ENCODE data around the gene FMR1. TPM values are rescaled to one million over a fixed set of nuclear protein-coding genes. Genes with fewer than 3 reads are reported as not detected.

FMR1 gene
- total RNA-seq, 1 experiment from 2014 or later, result 36.0 TPM

- Histone ChIP-seq H3K27ac (no peak overlapping the region), H3K36me3 (no peaks in the 10 kb centered on the region), H3K9me3 (replicated peaks) (no peaks in the 10 kb centered on the region), H3K27me3 (replicated peaks) (no peaks in the 10 kb centered on the region), H3K4me3 (no peak overlapping the region), H3K4me1 (replicated peaks) (no peaks in the 10 kb centered on the region)
- no peak for DNase-seq (ENCODE audit: low read depth in 1 of 2, low spot score in 2 of 2)
Observed at GRCh38 chrX:147901461-147902126, 10.1 kb upstream of the FMR1 start.

- Histone ChIP-seq H3K4me1 (replicated peaks) (no peaks in the 10 kb centered on the region), H3K27ac (no peak overlapping the region), H3K9me3 (replicated peaks) (no peaks in the 10 kb centered on the region), H3K4me3 (no peak overlapping the region), H3K27me3 (replicated peaks) (no peaks in the 10 kb centered on the region), H3K36me3 (no peaks in the 10 kb centered on the region)
- no peak for DNase-seq (ENCODE audit: low read depth in 1 of 2, low spot score in 2 of 2)
Observed at GRCh38 chrX:147902270-147902669, 9.4 kb upstream of the FMR1 start.

- peaks cover 6% of the 10 kb centered on the region; the same call in 1 of the 2 replicates for H3K4me1 ChIP-seq (replicated peaks)
- no peak overlapping the region for H3K27ac ChIP-seq
- no peak for DNase-seq (ENCODE audit: low read depth in 1 of 2, low spot score in 2 of 2)
- H3K4me3 ChIP-seq, result no peak overlapping the region
- H3K9me3 ChIP-seq (replicated peaks), result no peaks in the 10 kb centered on the region
- no peaks in the 10 kb centered on the region for H3K27me3 ChIP-seq (replicated peaks)
- H3K36me3 ChIP-seq, result peaks cover 5% of the 10 kb centered on the region; the same call in 1 of the 2 replicates
Observed at GRCh38 chrX:147908106-147908505, 3.6 kb upstream of the FMR1 start.

GRCh38 chrX:147910607-147911006 is 1.1 kb upstream of the FMR1 start:
- H3K9me3 ChIP-seq (replicated peaks), result no peaks in the 10 kb centered on the region
- peaks cover 5% of the 10 kb centered on the region; the same call in 1 of the 2 replicates for H3K36me3 ChIP-seq
- H3K4me3 ChIP-seq, result no peak overlapping the region
- no peak overlapping the region for H3K27ac ChIP-seq
- no peak for DNase-seq (ENCODE audit: low read depth in 1 of 2, low spot score in 2 of 2)
- H3K27me3 ChIP-seq (replicated peaks), result no peaks in the 10 kb centered on the region
- H3K4me1 ChIP-seq (replicated peaks), result peaks cover 9% of the 10 kb centered on the region

GRCh38 chrX:147912093-147912801 is 528 bp downstream of the FMR1 start:
- H3K9me3 ChIP-seq (replicated peaks), result no peaks in the 10 kb centered on the region
- peak overlapping the region; percentile 75 for H3K27ac ChIP-seq
- peak; percentile 38 to 60 for DNase-seq (ENCODE audit: low read depth in 1 of 2, low spot score in 2 of 2)
- peak overlapping the region; percentile 76 for H3K4me3 ChIP-seq
- H3K4me1 ChIP-seq (replicated peaks), result peaks cover 9% of the 10 kb centered on the region
- H3K36me3 ChIP-seq, result peaks cover 5% of the 10 kb centered on the region; the same call in 1 of the 2 replicates
- no peaks in the 10 kb centered on the region for H3K27me3 ChIP-seq (replicated peaks)

GRCh38 chrX:147913570-147913969 is 1.9 kb downstream of the FMR1 start:
- Histone ChIP-seq H3K27me3 (replicated peaks) (no peaks in the 10 kb centered on the region), H3K4me3 (peak overlapping the region; percentile 76), H3K36me3 (peaks cover 5% of the 10 kb centered on the region; the same call in 1 of the 2 replicates), H3K9me3 (replicated peaks) (no peaks in the 10 kb centered on the region), H3K27ac (no peak overlapping the region), H3K4me1 (replicated peaks) (peaks cover 9% of the 10 kb centered on the region)
- no peak for DNase-seq (ENCODE audit: low read depth in 1 of 2, low spot score in 2 of 2)

GRCh38 chrX:147914591-147914990 is 2.9 kb downstream of the FMR1 start:
- no peaks in the 10 kb centered on the region for H3K27me3 ChIP-seq (replicated peaks)
- no peak overlapping the region for H3K27ac ChIP-seq
- H3K4me1 ChIP-seq (replicated peaks), result peaks cover 9% of the 10 kb centered on the region
- DNase-seq (ENCODE audit: low read depth in 1 of 2, low spot score in 2 of 2), result no peak
- H3K9me3 ChIP-seq (replicated peaks), result no peaks in the 10 kb centered on the region
- H3K4me3 ChIP-seq, result no peak overlapping the region
- H3K36me3 ChIP-seq, result peaks cover 5% of the 10 kb centered on the region; the same call in 1 of the 2 replicates

- DNase-seq (ENCODE audit: low read depth in 1 of 2, low spot score in 2 of 2), result no peak
- H3K4me3 ChIP-seq, result no peak overlapping the region
- H3K9me3 ChIP-seq (replicated peaks), result no peaks in the 10 kb centered on the region
- peaks cover 7% of the 10 kb centered on the region for H3K4me1 ChIP-seq (replicated peaks)
- peaks cover 5% of the 10 kb centered on the region; the same call in 1 of the 2 replicates for H3K36me3 ChIP-seq
- H3K27me3 ChIP-seq (replicated peaks), result no peaks in the 10 kb centered on the region
- no peak overlapping the region for H3K27ac ChIP-seq
Observed at GRCh38 chrX:147916375-147916968, 4.8 kb downstream of the FMR1 start.

GRCh38 chrX:147917700-147918695 is 6.3 kb downstream of the FMR1 start:
- DNase-seq (ENCODE audit: low read depth in 1 of 2, low spot score in 2 of 2), result no peak
- no peak overlapping the region for H3K27ac ChIP-seq
- H3K36me3 ChIP-seq, result no peaks in the 10 kb centered on the region
- peaks cover 7% of the 10 kb centered on the region for H3K4me1 ChIP-seq (replicated peaks)
- no peaks in the 10 kb centered on the region for H3K27me3 ChIP-seq (replicated peaks)
- no peaks in the 10 kb centered on the region for H3K9me3 ChIP-seq (replicated peaks)
- no peak overlapping the region for H3K4me3 ChIP-seq

- no peak for DNase-seq (ENCODE audit: low read depth in 1 of 2, low spot score in 2 of 2)
- peaks cover 3% of the 10 kb centered on the region; the same call in 1 of the 2 replicates for H3K4me1 ChIP-seq (replicated peaks)
- H3K27ac ChIP-seq, result no peak overlapping the region
- H3K4me3 ChIP-seq, result no peak overlapping the region
- H3K27me3 ChIP-seq (replicated peaks), result no peaks in the 10 kb centered on the region
- no peaks in the 10 kb centered on the region for H3K36me3 ChIP-seq
- H3K9me3 ChIP-seq (replicated peaks), result no peaks in the 10 kb centered on the region
Observed at GRCh38 chrX:147920161-147920666, 8.5 kb downstream of the FMR1 start.

- no peaks in the 10 kb centered on the region for H3K27me3 ChIP-seq (replicated peaks)
- H3K9me3 ChIP-seq (replicated peaks), result no peaks in the 10 kb centered on the region
- H3K27ac ChIP-seq, result no peak overlapping the region
- H3K36me3 ChIP-seq, result no peaks in the 10 kb centered on the region
- H3K4me1 ChIP-seq (replicated peaks), result peaks cover 3% of the 10 kb centered on the region; the same call in 1 of the 2 replicates
- H3K4me3 ChIP-seq, result no peak overlapping the region
- DNase-seq (ENCODE audit: low read depth in 1 of 2, low spot score in 2 of 2), result no peak
Observed at GRCh38 chrX:147923605-147924004, 11.9 kb downstream of the FMR1 start.

- no peaks in the 10 kb centered on the region for H3K27me3 ChIP-seq (replicated peaks)
- H3K4me1 ChIP-seq (replicated peaks), result no peaks in the 10 kb centered on the region
- H3K4me3 ChIP-seq, result no peak overlapping the region
- DNase-seq (ENCODE audit: low read depth in 1 of 2, low spot score in 2 of 2), result no peak
- H3K27ac ChIP-seq, result no peak overlapping the region
- no peaks in the 10 kb centered on the region for H3K36me3 ChIP-seq
- H3K9me3 ChIP-seq (replicated peaks), result no peaks in the 10 kb centered on the region
Observed at GRCh38 chrX:147927256-147927655, 15.5 kb downstream of the FMR1 start.

GRCh38 chrX:147933815-147934214 is 22.1 kb downstream of the FMR1 start:
- Histone ChIP-seq H3K9me3 (replicated peaks) (no peaks in the 10 kb centered on the region), H3K27ac (no peak overlapping the region), H3K36me3 (peaks cover 10% of the 10 kb centered on the region; the same call in 1 of the 2 replicates), H3K27me3 (replicated peaks) (no peaks in the 10 kb centered on the region), H3K4me1 (replicated peaks) (no peaks in the 10 kb centered on the region), H3K4me3 (no peak overlapping the region)
- DNase-seq (ENCODE audit: low read depth in 1 of 2, low spot score in 2 of 2), result no peak
